ENCODE measurements around the gene PDYN. TPM values are rescaled to one million over a fixed set of nuclear protein-coding genes. Genes with fewer than 3 reads are reported as not detected.

The PDYN gene
- total RNA-seq, 4 donors from 2014 or later: not detected

DNA sequence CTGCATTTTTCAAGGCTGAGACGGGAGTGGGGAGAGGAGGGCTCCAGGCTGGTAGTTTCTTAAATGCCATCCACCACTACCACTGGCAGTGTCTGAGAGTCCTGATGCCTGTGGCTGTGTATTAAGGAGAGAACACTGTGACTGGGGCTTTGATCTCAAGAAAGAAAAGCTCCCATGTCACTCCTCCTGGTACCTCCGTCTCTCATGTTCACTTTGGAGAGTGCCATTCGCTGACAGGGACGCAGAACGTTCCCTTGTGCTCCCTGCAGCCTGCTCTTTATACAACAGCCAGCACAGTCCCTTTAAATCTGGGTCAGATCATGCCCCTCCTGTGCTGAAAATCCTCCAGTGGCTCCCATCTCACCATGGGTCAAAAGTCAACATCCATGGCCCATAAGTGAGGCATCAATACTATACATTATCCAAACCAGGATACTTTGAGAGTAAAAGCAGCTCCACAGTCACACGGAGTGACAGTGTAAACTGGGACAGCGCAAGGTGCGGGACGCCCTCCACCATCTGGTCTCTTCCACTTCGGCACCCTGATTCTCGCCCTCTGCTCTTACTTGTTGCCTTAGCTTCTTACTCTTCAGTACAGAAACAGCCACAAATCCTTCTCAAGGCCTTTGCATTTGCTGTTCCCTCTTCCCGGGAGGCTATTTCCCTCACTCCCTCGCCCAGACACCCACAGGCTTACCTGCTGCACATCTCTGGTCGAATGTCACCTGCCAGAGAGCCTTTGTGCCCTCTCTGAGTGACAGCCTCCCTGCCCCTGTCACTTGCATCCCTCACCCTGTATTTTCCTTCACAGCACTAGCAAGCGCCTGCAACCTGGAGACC, 20.0 kb downstream of the PDYN start:
- TF ChIP-seq, protein P1, sequence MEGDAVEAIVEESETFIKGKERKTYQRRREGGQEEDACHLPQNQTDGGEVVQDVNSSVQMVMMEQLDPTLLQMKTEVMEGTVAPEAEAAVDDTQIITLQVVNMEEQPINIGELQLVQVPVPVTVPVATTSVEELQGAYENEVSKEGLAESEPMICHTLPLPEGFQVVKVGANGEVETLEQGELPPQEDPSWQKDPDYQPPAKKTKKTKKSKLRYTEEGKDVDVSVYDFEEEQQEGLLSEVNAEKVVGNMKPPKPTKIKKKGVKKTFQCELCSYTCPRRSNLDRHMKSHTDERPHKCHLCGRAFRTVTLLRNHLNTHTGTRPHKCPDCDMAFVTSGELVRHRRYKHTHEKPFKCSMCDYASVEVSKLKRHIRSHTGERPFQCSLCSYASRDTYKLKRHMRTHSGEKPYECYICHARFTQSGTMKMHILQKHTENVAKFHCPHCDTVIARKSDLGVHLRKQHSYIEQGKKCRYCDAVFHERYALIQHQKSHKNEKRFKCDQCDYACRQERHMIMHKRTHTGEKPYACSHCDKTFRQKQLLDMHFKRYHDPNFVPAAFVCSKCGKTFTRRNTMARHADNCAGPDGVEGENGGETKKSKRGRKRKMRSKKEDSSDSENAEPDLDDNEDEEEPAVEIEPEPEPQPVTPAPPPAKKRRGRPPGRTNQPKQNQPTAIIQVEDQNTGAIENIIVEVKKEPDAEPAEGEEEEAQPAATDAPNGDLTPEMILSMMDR (IDR thresholded peaks at IDR 0.05; ENCODE audit: low read depth): no peak

GRCh38 chr20:1971893-1972586, 21.8 kb downstream of the PDYN start:
- TF ChIP-seq, protein P1 (IDR thresholded peaks at IDR 0.05; ENCODE audit: low read depth): no peak

DNA sequence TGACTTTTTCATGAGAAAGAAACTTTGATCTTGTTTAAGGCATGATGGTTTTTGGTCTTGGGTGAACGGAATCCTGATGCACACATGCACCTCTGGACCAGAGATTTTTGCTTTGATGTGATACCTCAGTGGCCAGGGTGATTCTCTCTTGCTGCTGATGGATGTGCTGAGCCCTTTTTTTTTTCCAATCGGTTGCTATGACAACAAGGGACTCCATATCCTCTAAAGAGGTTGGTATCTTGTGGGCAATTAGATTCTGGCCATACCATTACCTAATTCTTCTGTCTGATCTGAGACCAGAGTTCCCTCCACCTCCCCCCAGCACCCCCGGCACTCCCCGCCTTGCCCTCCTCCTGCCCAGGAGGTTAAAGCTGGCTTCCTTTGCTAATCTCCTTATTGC, 24.9 kb downstream of the PDYN start:
- TF ChIP-seq, protein P1 (IDR thresholded peaks at IDR 0.05; ENCODE audit: low read depth): no peak

- TF ChIP-seq, protein P1 (IDR thresholded peaks at IDR 0.05; ENCODE audit: low read depth): no peak
Observed at GRCh38 chr20:1965520-1966351, 28.1 kb downstream of the PDYN start.

DNA sequence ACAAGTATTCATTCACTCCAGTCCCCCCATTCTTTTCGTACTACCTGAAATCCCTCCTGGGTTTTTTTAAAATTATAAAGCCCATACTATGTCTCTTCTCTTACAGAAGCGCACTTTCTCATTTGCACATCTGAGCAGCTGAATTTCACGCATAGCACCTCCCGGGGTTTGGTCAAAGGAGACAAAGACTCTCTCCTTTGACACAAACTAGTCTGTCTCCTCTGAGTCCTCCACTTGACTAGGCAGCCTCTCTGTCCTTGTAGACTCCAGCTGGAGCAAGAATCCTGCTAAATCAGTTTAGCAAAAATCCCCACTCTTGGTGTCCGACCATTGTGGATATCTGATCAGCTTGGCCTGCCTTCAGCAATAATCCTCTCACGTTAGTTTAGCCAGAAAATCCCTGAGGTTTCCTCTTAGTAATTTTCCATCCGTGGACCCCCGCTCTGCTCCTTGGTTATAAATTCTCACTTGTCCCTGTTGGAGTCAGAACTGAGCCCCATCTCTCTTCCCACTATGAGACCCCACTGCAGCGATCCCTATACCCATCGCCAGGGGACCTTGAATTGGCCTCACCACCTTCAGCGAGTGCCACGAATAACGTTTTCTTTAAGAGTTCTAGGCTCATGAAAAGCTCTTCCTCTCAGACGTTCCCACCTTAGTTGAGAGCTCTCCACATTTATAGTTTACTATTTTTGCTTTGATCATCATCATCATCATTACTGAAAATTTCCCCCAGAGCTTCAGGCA, 29.0 kb downstream of the PDYN start:
- TF ChIP-seq, protein P1 (IDR thresholded peaks at IDR 0.05; ENCODE audit: low read depth): no peak

GRCh38 chr20:1964061-1964460, 29.8 kb downstream of the PDYN start:
- TF ChIP-seq, protein P1 (IDR thresholded peaks at IDR 0.05; ENCODE audit: low read depth): no peak

All from subcutaneous adipose tissue (tissue), 4 donors.